G401 (cell line): ENCODE results near the gene HNRNPA1. TPM values are rescaled to one million over a fixed set of nuclear protein-coding genes. Genes with fewer than 3 reads are reported as not detected.
"Not testable (repeated sequence)": the region's sequence is repeated elsewhere in the genome, so short reads cannot be mapped to it uniquely, and the experiment has no call there.

ENCODE experiments used
- DNase-seq: peaks from one replicate; pipeline ENCODE4 v3.0.0-alpha.2; 2015; ENCODE audit warnings: low spot score
- in situ Hi-C: cut with HindIII; loops from 2 replicates; pipeline ENCODE4 v1.10.0; 2016; ENCODE audit warnings: low sequenced_read_pairs, mixed read lengths
- total RNA-seq: library from RNA; depleted of rRNA; stranded (reverse); fragments of >200 nt; shearing (Covaris generic); gene quantifications from 2 replicates; pipeline ENCODE4 v1.2.3, GENCODE V29; 2014; rRNA removed

Gene HNRNPA1
- 312 and 417 TPM in 2 replicates for total RNA-seq

DNA sequence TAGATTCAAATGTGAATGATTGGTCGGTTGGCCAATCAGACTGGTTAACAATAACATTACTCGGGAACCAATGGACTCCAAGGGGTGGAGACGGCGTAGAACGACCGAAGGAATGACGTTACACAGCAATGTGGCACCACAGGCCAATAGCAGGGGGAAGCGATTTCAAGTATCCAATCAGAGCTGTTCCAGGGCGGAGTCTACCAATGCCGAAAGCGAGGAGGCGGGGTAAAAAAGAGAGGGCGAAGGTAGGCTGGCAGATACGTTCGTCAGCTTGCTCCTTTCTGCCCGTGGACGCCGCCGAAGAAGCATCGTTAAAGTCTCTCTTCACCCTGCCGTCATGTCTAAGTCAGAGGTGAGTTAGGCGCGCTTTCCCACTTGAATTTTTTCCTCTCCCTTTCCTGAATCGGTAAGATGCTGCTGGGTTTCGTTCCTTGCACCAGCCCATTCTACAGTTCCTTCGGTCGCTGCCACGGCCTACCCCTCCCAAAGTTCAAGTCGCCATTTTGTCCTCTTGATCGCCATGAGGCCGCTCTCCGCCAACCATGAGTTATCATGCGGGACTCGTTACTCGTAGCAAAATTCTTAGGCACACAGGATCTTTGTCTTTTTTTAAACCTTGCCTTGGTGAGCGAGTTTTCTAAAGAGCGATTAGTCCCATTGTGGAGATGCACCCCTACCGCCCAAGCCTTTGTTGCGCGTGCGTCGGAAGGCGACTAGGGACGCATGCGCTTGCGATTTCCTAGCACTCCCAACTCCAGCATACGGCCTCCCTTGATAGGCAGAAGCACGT lies at the start of gene HNRNPA1:
Gene HNRNPA1, plus strand, starts transcription at position 259 of the 793 bp plus-strand sequence. Its CDS starts 82 bp downstream, at position 341.
- in situ Hi-C loops: no loop called here
- DNase-seq: peak; percentile 100

DNA sequence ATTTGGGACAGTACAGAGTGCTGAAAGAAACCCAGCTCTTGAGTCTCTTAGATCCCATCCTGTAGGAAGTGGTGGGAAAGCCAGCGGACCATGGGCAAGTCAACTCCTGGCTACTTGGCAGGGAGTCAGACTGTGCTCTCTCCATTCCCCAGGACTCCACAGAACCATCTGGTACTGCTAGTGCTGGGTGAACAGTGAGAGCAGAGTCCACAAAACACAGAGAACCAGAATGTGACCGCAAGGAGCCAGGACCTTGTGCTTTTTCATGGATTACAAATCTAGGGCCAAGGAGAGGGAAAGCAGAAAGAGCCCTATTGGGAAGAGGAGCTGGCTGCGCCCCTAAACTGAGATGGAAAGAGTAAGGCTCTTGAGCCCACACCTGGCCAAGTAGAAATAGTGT lies 49.3 kb upstream of the HNRNPA1 start:
- DNase-seq: peak; percentile 91
- in situ Hi-C loops: not testable (repeated sequence)

DNA sequence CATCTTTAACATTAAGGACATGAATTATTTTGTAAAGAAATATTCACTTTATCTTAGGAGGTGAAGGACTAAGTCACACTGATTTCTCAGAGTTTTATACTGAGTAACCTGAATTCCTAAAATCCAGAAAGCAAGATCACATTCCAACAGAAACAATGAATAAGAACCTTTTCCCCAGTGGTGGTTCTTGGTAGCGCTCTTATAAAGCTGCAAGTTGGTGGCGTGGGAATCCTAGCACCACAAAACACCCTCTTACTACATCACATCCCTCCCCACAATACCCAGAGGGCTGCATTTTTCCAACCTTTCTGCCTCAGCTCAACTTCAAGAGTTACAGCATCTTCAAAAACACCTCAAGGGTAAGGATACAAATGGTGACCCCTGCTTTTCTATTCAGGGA lies 47.7 kb upstream of the HNRNPA1 start:
- in situ Hi-C loops: no loop called here
- DNase-seq: no peak

DNA sequence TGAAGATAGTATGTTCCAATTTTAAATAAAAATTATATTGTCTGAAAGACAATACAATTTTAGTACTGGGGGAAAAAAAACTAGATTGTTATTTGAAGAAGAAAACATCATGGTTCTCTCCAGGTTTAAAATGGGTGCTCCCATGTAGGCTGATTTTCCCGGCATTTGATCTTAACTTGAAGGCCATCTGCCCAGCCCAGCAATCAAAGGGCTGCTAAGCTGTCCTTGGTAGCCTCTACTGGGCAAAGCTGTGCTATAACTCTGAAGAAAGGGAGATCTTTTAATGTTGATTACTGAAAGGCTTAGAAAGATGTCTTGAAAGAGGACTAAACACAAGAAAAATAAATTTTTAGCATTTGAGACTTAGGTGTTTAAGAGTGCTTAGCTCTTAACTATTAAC lies 42.0 kb upstream of the HNRNPA1 start:
- no peak for DNase-seq
- in situ Hi-C loops: no loop called here

DNA sequence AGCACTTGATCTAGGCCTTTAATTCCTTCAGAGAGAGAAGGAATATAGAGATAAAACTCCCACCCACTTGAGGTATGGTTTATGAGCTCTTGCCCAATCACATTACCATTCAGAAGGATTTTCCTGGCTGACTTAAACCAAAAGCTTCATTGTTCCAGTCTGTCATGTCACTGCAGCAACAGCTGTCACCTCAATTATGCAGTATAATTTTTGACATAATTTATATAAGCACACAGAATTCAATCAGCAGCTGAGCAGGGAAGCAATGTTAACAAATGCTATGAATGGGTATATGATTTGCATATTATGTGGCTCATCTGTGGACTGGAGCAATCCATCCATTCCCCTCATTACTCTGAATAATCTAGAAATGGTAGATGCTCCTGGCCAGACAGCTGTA lies 40.9 kb upstream of the HNRNPA1 start:
- in situ Hi-C loops: no loop called here
- DNase-seq: no peak

DNA sequence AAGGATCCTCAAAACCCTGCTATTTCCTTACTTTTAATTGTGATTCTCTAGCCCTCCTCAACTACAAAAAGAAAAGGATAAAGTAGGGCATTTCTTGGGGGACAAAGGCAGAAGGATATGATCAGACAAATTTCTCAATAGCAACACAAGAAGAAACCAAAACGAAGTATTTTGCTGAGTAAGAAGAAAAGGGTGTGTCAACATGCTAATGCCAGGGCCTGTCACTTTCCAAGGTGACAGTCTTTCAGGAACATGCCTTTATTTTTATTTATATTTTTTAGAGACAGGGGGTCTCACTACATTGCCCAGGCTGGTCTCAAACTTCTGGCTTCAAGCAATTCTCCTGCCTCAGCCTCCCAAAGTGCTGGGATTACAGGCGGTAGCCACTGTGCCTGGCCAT lies 40.4 kb upstream of the HNRNPA1 start:
- DNase-seq: no peak
- in situ Hi-C loops: no loop called here

DNA sequence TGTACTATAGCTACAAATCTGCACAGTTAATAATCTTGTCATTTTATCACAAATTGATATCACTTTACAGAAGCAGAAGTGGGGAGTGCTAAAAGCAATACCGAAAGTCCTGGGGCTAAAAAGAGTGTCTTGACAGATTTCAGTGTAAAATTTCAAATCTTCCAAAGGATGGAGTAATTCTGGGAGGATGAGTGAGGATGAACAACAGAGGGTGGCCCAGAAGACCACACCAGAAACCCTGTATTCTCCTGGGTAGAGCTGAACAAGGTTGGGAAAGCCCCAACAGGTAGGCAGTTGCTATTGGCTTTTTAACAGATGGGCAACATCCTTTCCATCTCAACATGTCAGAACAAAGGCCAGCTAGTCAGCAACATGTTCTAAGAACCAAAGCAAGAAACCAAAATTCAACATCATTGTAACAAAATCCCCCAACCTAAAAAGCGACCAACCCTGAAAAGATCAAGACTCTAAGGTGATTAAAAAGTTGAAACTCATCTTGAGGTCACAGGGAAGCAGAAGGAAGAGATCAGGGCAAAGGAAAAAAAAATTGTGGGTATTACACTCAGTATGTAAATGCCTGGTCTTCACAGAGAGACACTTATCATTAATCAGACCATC lies 39.4 kb upstream of the HNRNPA1 start:
- no peak for DNase-seq
- in situ Hi-C loops: no loop called here

DNA sequence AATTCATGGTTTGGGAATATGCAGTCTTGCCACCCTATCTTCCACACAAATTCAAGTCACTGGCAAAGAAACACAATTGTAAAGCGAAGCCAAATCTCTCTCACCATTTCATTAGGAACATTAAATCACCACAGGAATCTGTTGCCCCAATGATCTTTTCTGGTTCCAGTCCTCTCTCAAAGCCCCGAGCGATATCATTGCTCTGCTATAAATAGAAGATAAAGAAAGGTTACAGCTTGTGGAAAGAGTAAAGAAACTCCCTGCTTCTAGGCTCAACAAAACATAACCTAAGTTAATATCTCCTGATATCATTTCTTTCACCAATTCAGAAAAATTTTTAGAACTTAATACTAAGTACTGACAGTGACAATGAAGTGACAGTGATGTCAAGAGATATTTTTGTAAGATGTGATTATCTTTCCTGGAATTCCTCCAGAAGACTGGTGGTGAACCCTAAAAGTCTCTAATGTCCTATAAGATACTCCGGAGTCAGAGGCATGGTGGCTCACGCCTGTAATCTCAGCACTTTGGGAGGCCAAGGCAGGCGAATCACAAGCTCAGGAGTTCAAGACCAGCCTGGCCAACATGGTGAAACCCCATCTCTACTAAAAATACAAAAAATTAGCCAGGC lies 34.4 kb upstream of the HNRNPA1 start:
- in situ Hi-C loops: no loop called here
- DNase-seq: no peak

DNA sequence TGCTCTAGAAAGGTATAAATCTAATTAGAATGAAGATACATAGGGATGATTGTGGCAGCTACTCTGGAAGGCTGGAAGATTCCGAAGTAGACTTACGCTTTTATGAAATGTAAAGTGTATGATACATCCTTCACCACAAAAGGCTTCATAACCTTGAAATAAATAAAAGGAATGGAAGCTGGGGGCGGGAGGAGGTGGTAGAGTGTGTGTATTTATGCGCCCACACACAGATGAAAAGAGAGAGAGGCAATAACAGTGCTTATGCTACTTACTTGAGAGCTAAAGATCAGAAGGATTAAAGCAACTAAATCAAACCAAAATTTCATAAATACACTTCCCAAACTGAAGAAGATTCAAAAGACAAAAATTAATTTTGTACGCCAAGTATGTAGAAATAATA lies 31.0 kb upstream of the HNRNPA1 start:
- DNase-seq: no peak
- in situ Hi-C loops: no loop called here

DNA sequence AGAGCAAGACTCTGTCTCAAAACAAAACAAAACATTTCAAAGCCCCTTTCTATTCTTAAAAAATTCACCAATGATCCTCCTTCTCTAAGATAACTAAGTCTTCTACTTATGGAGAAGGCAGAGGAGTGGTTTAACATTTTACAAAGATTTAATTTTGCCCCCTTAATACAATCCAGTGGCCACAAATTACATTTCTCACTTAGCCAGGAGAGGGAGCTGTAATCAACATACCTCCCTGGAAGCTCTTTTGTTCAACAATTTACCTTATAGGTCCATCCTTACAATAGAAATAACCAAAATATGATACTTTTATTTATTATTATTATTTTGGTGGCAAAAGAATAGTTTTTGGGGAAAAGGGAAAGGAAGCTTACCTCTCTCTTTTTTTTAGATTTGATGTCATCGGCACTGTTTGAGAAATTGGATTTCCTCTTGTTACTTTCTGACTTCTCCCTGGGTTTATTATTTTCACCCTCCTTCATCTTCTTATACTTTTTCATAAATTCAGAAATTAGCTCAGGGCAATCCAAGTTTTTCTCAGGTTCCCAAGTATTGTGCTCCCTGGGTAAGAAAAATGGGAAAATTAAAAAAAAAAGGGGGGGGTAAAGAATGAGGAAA lies 28.8 kb upstream of the HNRNPA1 start:
- in situ Hi-C loops: no loop called here

DNA sequence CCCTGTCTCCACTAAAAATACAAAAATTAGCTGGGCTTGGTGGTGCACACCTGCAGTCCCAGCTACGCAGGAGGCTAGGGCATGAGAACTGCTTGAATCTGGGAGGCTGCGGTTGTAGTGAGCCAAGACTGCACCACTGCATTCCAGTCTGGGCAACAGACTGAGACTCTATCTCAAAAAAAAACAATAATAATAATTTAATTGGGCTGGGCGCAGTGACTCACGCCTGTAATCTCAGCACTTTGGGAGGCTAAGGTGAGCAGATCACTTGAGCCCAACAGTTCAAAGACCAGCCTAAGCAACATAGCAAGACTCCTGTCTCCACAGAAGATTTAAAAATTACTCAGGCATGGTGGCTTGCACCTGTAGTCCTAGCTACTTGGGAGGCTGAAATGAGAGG lies 27.3 kb upstream of the HNRNPA1 start:
- in situ Hi-C loops: no loop called here
- no peak for DNase-seq

More for the DNA sequence above, 28.8 kb upstream of the HNRNPA1 start:
- peak; percentile 46 for DNase-seq

DNA sequence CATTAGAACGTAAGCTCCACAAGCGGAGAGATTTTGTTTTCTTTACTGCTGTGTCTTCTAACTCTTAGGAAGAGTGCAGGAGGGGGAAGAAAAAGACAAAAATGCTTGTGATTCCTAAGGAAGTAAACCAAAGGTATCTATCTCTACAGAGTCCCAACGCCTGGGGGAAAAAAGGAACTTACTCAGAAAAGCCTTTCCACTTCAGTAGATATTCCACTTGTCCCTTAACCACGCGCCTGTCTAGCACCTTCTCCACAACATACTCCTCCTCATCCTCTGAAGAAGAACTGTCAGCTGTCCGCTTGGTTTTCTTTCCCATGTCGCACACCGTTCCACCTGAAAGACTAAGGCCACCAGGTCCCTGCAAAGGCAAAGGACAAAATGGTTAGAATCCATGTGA lies 23.2 kb upstream of the HNRNPA1 start:
- in situ Hi-C loops: no loop called here
- DNase-seq: no peak

DNA sequence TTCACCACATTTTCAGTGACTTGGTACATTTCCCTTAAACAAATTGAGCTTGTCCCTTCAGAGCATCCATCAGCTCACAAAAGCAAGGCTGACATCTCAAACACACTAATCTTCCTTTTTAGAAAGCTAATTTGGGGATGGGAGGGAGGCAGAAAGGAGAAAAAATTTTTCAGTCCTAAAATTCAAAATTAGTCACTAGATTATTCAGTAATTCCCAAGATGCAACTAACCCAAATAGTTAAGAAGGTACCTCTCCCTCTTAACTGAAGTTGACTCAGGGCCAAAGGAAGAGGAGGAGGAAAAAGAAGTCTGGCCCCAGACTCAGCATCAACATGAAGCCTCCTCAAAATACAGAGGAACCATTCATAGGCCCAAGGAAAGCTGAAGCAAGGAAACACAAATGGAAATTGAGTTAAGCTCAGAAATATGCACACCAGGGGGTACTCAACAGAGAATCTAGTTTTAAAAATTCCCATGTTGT lies 22.3 kb upstream of the HNRNPA1 start:
- peak; percentile 66 for DNase-seq
- in situ Hi-C loops: no loop called here

DNA sequence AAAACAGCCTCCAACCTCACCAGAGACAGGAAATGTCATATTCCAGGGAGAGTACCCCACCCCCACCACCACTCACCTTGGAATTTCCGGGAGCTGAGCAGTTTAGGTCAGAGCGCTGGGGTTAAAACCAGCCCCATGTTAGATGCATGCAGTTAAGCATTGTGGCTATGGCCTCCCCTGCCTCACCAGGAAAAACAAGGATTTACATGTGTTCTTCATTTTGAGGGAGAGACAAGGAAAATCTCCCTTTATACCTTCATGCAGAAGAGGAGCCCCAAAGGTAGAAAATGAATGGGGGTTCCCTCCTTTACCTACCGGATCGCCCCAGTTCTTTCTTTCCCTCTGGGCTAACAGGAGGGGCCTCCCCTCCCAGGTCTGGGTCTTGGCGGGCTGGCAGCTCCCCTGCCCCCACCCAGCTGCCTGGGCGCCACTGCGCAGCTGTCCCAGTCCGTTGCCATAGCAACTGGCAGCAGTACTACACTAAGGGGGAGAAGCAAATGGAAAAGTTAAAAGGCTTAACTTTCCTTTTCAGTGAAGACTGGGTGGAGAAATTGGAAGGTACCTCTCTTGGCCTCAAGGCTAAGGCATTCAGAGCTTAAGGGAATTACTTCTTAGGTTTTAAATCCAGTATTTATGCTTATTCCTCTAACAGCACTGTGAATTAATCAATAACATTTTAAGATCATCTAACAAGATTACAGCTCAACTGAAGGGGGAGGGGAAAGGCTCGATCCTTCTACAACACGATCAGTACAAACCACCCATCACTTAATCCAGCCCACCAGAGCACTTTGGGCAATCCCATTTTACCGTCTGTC lies 21.1 kb upstream of the HNRNPA1 start:
- DNase-seq: peak; percentile 78
- in situ Hi-C loops: no loop called here

DNA sequence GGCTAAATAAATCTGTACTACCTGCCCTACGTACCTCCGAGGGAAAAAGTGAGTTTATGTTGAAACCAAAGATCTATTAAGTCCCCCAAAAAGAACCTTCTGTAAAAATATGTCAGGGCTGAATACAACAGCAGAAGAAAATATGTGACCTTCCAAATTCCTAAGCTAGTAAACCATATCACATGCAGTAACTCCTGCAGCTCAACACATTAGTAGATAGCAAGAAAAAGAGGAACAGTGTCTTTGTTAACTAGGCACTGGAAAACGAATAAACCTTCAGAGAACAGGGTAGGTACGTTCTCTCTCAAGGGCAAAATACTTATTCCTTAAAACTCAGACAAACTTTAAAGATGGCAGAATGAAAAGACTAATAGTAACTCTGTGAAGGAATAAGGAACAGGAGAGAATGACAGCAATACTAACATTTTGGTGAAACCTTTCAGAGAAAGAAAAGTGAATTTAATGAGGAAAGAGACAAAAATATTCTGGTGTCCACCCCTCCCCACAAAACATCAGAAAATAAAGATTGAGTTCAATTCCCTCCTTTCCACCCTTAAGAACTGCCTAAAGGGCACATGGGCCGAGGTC lies 18.6 kb upstream of the HNRNPA1 start:
- peak; percentile 38 for DNase-seq
- in situ Hi-C loops: no loop called here

DNA sequence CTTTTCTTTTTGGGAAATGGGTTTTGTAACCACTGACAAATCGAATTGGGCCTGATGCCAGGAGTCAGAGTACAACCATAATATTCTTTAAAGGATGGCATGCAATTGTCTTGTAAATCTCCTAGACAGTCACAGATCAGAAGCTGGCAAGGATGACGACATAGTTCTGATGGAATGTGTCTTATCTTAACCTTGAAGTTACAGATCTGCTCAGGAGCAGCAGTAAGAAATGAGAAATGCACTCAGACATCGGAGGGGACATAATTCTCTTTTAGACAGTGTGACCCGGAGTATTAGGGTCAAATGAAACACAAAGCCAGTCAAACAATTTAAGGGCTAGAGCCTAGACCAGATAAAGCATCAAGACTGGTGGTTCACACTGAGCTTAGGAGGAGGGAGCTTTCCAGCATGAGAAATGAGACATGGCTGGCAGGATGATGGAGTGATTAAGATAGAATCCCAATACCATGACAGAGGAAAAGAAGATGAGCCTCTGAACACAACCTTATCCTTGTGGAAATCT lies 18.1 kb upstream of the HNRNPA1 start:
- in situ Hi-C loops: no loop called here

DNA sequence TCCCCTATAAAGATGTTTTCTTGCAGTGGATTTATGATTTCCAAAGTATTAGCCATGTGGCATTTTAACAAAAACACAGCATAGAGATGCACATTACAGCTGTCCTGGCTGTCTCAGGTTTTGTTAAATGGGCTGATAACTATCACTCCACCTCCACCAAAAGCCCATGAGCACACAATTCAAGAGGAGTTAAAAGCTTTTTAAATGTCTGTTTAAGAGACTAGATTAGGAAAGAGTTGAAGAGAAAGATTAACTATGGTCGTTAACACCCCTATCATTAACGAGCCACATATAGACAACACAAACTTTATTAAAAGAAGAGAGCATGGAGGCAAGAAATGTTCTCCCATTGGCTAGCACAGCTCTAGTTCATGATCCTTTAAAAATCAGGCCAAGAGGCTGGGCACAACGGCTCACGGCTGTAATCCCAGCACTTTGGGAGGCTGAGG lies 15.1 kb upstream of the HNRNPA1 start:
- DNase-seq: no peak
- in situ Hi-C loops: no loop called here

More for the DNA sequence above, 18.1 kb upstream of the HNRNPA1 start:
- DNase-seq: peak; percentile 60

DNA sequence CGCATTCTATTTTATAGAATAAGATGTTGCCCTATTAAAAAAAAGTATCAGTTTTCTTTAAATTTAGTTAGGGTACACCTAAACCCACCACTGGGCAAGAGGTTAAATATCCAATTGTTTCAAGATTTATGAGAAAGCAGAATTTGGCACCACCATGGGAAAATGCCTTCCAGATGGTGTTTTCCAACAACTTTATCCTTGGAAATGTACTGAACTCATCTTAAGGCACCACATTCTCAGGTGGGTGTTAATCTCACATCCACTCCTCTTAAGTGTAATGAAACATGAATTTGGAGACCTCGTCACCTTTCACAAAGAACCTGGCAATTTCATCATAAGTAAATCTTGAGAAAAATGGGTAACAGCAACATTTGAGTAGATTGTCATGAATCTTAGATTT lies 13.7 kb upstream of the HNRNPA1 start:
- in situ Hi-C loops: no loop called here
- DNase-seq: no peak
